Esophagus muscularis mucosa (tissue), 4 donors: ENCODE measurements around the gene LIMCH1. TPM values are rescaled to one million over a fixed set of nuclear protein-coding genes. Genes with fewer than 3 reads are reported as not detected.

ENCODE experiments used
- DNase-seq: peaks from one replicate; pipeline ENCODE4 v3.0.0-alpha.2; 2017; ENCODE audit errors: extremely low spot score
- H3K27ac ChIP-seq, 4 donors: fragments of 200-600 bp; sonication (generic); replicated peaks in 1 of 4; 1 replicate in 3 of 4; 2 replicates in 1 of 4; pipeline ENCODE4 v1.5.1; 2016 to 2019; ENCODE audit warnings: mild to moderate bottlenecking in 1 of 4
- H3K27me3 ChIP-seq, 4 donors: fragments of 200-600 bp; sonication (generic); one replicate each; pipeline versions ENCODE4 v1.5.1 to v1.6.0; 2016 to 2019
- H3K36me3 ChIP-seq, 4 donors: fragments of 200-600 bp; sonication (generic); one replicate each; pipeline ENCODE4 v1.5.1; 2016 to 2019
- H3K4me1 ChIP-seq, 4 donors: fragments of 200-600 bp; sonication (generic); one replicate each; pipeline ENCODE4 v1.5.1; 2016 to 2019
- H3K4me3 ChIP-seq, 4 donors: fragments of 200-600 bp; sonication (generic); 1 replicate in 2 of 4; 2 replicates in 2 of 4; pipeline ENCODE4 v1.5.1; 2016 to 2019; ENCODE audit warnings: mild to moderate bottlenecking in 4 of 4, moderate library complexity in 1 of 4
- H3K9me3 ChIP-seq, 4 donors: fragments of 200-600 bp; sonication (generic); 1 replicate in 3 of 4; 2 replicates in 1 of 4; pipeline ENCODE4 v1.5.1; 2016 to 2019
- EP300 ChIP-seq: sonication (generic); formaldehyde crosslinking; IDR thresholded peaks from one replicate; pipeline ENCODE4 v1.6.1; 2017; ENCODE audit warnings: antibody characterized with exemption
- POLR2A ChIP-seq: fragments of 450-650 bp; IDR thresholded peaks from one replicate; pipeline ENCODE4 v1.6.1; 2017; ENCODE audit warnings: antibody characterized with exemption, moderate library complexity, mild to moderate bottlenecking, low read depth
- POLR2AphosphoS5 ChIP-seq, 2 donors: sonication (generic); formaldehyde crosslinking; IDR thresholded peaks; one replicate each; pipeline ENCODE4 v1.6.1; 2017; ENCODE audit warnings: antibody characterized with exemption in 2 of 2
- WGBS: methylation state at CpG from one replicate; pipeline ENCODE4 v1.1.5; 2018; 5-methylcytosine and 5-hydroxymethylcytosine counted together
- intact Hi-C: fragments of 100-400 bp; cut with DNase I; formaldehyde crosslinking; loops from one replicate; pipeline ENCODE4 v1.15.1; 2023
- total RNA-seq, 4 donors: library from RNA; depleted of rRNA; stranded (reverse); fragments of >200 nt; gene quantifications; one replicate each; pipeline versions ENCODE4 v1.1.0 to v1.2.1, GENCODE V29; 2016
- TF ChIP-seq, protein P1 (sequence below), 3 experiments: fragments of 200-600 bp in 2 of 3; fragments of 450-650 bp in 1 of 3; sonication (generic) in 2 of 3; IDR thresholded peaks; one replicate each; pipeline ENCODE4 v1.5.1; 2017 to 2019; ENCODE audit warnings: antibody characterized with exemption in 3 of 3, mild to moderate bottlenecking in 2 of 3, moderate library complexity in 1 of 3

The LIMCH1 gene
- total RNA-seq, 4 donors from 2014 or later = 49.0 to 101 (median 72.1) TPM

DNA sequence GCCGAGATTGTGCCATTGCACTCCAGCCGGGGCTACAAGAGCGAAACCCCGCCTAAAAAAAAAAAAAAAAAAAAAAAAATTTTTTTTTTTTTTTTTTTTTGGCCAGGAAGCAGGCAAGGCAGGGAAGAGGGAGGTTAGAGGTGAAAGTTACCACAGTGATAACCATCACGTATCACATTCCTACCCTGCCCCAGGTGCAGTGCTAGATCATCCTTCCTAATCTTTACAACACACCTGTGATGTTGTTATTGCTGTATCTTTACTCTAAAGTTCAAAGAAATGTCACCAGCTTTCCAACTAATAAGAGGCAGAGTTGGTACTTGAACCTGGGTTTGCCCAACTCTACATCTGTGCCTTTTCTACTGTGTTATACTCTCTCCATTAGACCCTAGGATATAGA is 7.2 kb upstream of the LIMCH1 start:
- no peak for TF ChIP-seq POLR2AphosphoS5 (IDR thresholded peaks at IDR 0.05)
- no peak for TF ChIP-seq EP300
- TF ChIP-seq POLR2A = no peak
- Histone ChIP-seq H3K36me3 (no peaks in the 10 kb centered on the region), H3K27me3 (no peaks in the 10 kb centered on the region), H3K4me1 (peaks cover 9 to 15% (median 12%) of the 10 kb centered on the region in 4 donors), H3K4me3 (no peak overlapping the region), H3K9me3 (no peaks in the 10 kb centered on the region), H3K27ac (no peak overlapping the region)
- DNase-seq = no peak
- WGBS = 86% methylated on average over 5 of the region's 5 CpGs
- intact Hi-C loops = no loop called here

DNA sequence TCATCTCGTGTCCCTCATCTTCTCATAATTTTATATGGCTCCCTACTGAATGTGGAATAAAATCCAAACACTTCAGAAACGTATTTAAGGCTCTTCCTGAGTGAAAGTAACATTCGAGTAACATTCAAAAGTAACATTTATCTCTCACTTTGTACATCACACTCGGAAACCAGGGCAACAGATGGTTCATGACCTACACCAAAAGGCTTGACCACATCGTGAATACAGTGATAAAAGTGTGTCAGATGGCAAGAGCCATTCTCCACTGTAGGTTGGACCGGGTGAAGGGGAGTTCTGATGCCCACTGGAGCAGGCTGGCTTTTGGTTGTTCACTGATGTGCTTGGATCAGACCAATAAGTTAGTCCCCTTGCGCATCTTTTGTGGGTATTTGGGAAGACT is 5.6 kb upstream of the LIMCH1 start:
- intact Hi-C loops = no loop called here
- no peak overlapping the region for H3K4me3 ChIP-seq
- DNase-seq = no peak
- whole genome bisulfite sequencing = 87% methylated on average over 7 of the region's 7 CpGs
- TF ChIP-seq POLR2AphosphoS5 (IDR thresholded peaks at IDR 0.05) (no peak), EP300 (no peak), POLR2A (no peak)
- TF ChIP-seq, protein P1, sequence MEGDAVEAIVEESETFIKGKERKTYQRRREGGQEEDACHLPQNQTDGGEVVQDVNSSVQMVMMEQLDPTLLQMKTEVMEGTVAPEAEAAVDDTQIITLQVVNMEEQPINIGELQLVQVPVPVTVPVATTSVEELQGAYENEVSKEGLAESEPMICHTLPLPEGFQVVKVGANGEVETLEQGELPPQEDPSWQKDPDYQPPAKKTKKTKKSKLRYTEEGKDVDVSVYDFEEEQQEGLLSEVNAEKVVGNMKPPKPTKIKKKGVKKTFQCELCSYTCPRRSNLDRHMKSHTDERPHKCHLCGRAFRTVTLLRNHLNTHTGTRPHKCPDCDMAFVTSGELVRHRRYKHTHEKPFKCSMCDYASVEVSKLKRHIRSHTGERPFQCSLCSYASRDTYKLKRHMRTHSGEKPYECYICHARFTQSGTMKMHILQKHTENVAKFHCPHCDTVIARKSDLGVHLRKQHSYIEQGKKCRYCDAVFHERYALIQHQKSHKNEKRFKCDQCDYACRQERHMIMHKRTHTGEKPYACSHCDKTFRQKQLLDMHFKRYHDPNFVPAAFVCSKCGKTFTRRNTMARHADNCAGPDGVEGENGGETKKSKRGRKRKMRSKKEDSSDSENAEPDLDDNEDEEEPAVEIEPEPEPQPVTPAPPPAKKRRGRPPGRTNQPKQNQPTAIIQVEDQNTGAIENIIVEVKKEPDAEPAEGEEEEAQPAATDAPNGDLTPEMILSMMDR (IDR thresholded peaks at IDR 0.05) = no peak
- peaks cover 12 to 29% (median 19%) of the 10 kb centered on the region in 4 donors for H3K4me1 ChIP-seq
- H3K36me3 ChIP-seq = no peaks in the 10 kb centered on the region
- H3K27ac ChIP-seq = no peak overlapping the region
- no peaks in the 10 kb centered on the region for H3K9me3 ChIP-seq
- H3K27me3 ChIP-seq = no peaks in the 10 kb centered on the region

DNA sequence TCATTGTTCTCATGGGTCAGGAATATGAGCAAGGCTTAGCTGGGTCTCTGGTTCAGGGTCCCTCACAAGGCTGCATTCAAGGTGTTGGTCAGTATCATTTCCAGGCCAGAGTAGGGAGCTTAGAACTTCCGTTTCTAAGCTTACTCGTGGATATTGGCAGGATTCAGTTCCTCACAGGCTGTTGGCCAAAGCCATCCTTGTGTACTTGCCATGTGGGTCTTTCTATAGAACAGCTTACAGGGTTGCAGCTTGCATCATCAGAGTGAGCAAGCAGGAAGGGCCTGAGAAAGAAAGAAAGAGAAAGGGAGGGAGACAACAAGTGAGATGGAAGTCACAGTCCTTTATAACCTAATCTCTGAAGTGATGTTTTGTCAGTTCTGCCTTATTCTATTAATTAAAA is 5.1 kb upstream of the LIMCH1 start:
- Histone ChIP-seq H3K4me1 (peaks cover 18 to 35% (median 23%) of the 10 kb centered on the region in 4 donors), H3K36me3 (no peaks in the 10 kb centered on the region), H3K27ac (no peak overlapping the region), H3K9me3 (no peaks in the 10 kb centered on the region), H3K27me3 (no peaks in the 10 kb centered on the region), H3K4me3 (no peak overlapping the region)
- intact Hi-C loops = no loop called here
- WGBS = 69% methylated on average over 2 of the region's 2 CpGs
- TF ChIP-seq POLR2A (no peak), POLR2AphosphoS5 (IDR thresholded peaks at IDR 0.05) (no peak), EP300 (no peak)
- TF ChIP-seq, protein P1 (IDR thresholded peaks at IDR 0.05) = no peak
- no peak for DNase-seq

DNA sequence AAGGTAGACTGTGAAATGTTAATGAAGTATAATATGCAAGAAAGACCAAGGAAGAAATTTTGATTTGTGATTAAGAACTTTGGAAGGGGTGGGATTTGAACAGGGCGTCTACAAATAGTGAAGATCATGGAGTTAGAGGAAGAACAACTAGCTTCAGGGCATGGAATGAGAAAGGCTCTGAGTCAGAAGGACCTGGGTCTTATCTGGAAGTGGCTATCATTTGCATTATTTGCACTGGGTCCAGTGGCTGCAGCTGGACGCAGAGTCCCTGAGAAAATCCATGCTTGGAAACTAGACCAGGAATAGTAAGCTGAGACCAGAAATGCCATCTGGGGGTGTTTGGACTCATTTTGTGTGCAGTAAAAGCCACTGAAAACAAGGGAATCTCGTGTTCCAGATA is 4.3 kb upstream of the LIMCH1 start:
- no peak overlapping the region for H3K27ac ChIP-seq
- no peak for DNase-seq
- no peaks in the 10 kb centered on the region for H3K27me3 ChIP-seq
- H3K4me1 ChIP-seq = peaks cover 25 to 38% (median 29%) of the 10 kb centered on the region in 4 donors
- intact Hi-C loops = no loop called here
- TF ChIP-seq, protein P1 (IDR thresholded peaks at IDR 0.05) = no peak
- TF ChIP-seq EP300 (no peak), POLR2A (no peak)
- H3K9me3 ChIP-seq = no peaks in the 10 kb centered on the region
- H3K36me3 ChIP-seq = no peaks in the 10 kb centered on the region
- no peak overlapping the region for H3K4me3 ChIP-seq
- 94% methylated on average over 3 of the region's 3 CpGs for WGBS

DNA sequence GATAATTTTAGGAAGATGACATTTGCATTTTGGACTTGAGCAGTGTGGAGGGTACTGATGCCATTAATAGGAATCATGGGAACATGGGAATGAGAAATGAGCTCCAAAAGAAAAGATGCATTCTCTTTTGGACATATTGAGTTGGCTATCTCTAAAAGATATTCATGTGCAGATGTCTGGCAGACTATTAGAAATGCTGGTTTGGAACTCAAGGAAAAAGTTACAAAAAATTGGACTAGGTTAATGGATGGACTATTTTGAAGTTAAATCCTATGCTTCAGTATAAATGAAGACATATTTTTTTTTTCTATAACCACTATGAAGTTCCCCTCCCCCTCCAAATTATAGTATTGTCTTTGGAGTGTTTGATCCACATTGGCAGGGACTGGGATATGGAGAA is 3.6 kb upstream of the LIMCH1 start:
- no peak for DNase-seq
- H3K4me3 ChIP-seq = no peak overlapping the region
- H3K9me3 ChIP-seq = no peaks in the 10 kb centered on the region
- H3K4me1 ChIP-seq = peaks cover 28 to 41% (median 31%) of the 10 kb centered on the region in 4 donors
- no peak overlapping the region for H3K27ac ChIP-seq
- TF ChIP-seq, protein P1 (IDR thresholded peaks at IDR 0.05) = no peak
- no peak for TF ChIP-seq POLR2A
- no peak for TF ChIP-seq EP300
- TF ChIP-seq POLR2AphosphoS5 (IDR thresholded peaks at IDR 0.05) = no peak
- H3K36me3 ChIP-seq = no peaks in the 10 kb centered on the region
- H3K27me3 ChIP-seq = no peaks in the 10 kb centered on the region
- intact Hi-C loops = no loop called here
